ENCODE measurements around the gene THUMPD1. TPM values are rescaled to one million over a fixed set of nuclear protein-coding genes. Genes with fewer than 3 reads are reported as not detected.
A peak's percentile ranks its signal among the peaks of the same experiment; 100 is the strongest.
"Not testable (repeated sequence)": the region's sequence is repeated elsewhere in the genome, so short reads cannot be mapped to it uniquely, and the experiment has no call there.

The THUMPD1 gene, protein sequence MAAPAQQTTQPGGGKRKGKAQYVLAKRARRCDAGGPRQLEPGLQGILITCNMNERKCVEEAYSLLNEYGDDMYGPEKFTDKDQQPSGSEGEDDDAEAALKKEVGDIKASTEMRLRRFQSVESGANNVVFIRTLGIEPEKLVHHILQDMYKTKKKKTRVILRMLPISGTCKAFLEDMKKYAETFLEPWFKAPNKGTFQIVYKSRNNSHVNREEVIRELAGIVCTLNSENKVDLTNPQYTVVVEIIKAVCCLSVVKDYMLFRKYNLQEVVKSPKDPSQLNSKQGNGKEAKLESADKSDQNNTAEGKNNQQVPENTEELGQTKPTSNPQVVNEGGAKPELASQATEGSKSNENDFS
- total RNA-seq: 10 to 100 TPM; 28.7 to 42.8 TPM

DNA sequence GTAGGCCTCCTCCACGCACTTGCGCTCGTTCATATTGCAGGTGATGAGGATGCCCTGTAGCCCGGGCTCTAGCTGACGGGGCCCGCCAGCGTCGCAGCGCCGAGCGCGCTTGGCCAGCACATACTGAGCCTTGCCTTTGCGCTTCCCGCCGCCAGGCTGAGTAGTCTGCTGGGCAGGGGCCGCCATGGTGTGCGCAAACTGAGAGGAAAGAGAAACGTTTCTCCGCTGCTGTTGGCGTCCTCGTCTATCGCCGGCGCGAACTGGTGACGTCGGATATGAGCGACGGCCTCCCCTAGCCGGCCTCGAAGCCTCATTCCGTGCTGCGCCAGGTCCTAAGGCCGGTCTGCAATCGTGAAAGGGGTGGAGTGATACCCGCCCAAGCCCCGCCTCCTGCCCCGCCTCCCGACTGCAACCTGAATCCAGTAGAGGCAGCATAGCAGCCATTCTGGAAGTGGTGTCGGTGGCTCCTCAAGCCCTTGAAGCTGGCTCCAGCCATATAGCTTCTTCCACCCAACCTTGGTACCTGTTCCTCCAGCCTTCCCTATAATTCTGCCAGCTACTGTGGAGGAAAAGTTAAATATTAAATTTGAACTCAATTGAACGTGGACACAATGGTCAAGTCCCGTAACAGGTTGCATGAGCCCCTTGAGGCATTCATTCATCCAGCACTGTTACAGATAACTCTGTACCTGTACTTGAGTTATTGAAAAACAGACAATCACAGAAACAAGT lies at the start of gene THUMPD1:
THUMPD1 (minus strand) TSS at position 265 of the 732 bp plus-strand sequence; CDS start at position 186, 79 bp downstream.
- H3K27ac Mint-ChIP-seq: peak within 1 kb of the TSS; percentile 95
- no peaks in the 10 kb centered on the region for H3K9me3 Mint-ChIP-seq
- H3K4me3 Mint-ChIP-seq: peak within 1 kb of the TSS; percentile 95
- ATAC-seq (replicated peaks): peak; percentile 96
- peaks cover 35% of the 10 kb centered on the region for H3K36me3 Mint-ChIP-seq (ENCODE audit: low read depth)
- no peaks in the 10 kb centered on the region for H3K27me3 Mint-ChIP-seq
- peaks cover 16% of the 10 kb centered on the region for H3K4me1 Mint-ChIP-seq

DNA sequence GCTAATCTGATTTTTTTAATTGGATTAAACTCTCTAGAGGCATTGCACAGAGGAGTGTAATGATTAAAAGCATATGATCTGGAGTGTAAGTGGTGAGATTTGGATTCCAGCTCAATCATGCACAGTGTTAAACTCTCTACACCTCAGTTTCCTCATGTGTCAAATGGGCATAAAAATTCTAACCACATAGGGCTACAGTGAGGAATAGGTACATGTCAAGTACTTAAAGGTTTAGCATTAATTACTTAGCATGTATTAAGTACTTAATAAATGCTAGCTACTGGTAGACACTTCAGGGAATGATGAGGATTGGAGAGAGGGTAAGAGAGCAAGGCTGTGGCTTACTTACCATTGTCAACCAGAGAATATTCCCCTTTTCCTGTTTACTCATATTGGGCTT lies 47.5 kb upstream of the THUMPD1 start:
- no peak for ATAC-seq (replicated peaks)
- no peaks in the 10 kb centered on the region for H3K36me3 Mint-ChIP-seq (ENCODE audit: low read depth)
- no peaks in the 10 kb centered on the region for H3K9me3 Mint-ChIP-seq
- no peaks in the 10 kb centered on the region for H3K27me3 Mint-ChIP-seq
- no peaks in the 10 kb centered on the region for H3K4me1 Mint-ChIP-seq
- H3K4me3 Mint-ChIP-seq: no peak overlapping the region
- no peak overlapping the region for H3K27ac Mint-ChIP-seq

DNA sequence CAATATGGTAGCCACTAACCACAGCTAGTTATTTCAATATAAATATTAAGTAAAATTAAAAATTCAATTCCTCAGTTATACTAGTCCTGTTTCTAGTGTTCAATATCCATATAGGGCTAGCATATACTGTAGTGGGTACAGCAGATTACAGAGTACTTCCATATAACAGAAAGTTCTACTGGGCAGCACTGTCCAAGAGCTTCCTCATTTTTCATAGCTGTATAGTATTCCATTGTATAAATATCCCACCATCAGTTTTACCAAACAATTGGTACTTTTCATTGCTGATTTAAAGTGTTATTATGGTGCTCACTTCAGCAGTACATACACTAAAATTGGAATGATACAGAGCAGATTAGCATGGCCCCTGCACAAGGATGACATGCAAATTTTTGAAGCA lies 42.6 kb upstream of the THUMPD1 start:
- Mint-ChIP-seq H3K9me3 (no peaks in the 10 kb centered on the region), H3K27me3 (no peaks in the 10 kb centered on the region), H3K36me3 (ENCODE audit: low read depth) (peaks cover 14% of the 10 kb centered on the region), H3K4me3 (no peak overlapping the region), H3K27ac (no peak overlapping the region), H3K4me1 (no peaks in the 10 kb centered on the region)
- no peak for ATAC-seq (replicated peaks)

DNA sequence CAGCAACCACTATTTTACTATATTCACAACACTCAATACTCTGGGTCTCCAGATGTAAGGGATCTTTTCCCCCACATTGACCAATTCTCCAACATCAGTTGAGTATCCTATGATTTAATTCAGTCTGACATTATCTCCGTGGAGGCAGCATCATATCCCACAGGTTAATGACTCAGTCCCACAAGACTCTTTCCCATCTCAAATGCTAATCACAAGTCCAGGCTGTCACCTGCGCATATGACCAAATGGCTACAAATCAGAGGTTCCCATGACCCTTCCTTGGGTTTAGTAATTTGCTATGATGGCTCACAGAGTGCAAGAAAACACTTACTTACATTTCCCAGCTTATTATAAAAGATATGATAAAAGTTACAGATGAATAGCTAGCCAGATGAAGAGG lies 40.9 kb upstream of the THUMPD1 start:
- ATAC-seq (replicated peaks): no peak
- peaks cover 14% of the 10 kb centered on the region for H3K36me3 Mint-ChIP-seq (ENCODE audit: low read depth)

DNA sequence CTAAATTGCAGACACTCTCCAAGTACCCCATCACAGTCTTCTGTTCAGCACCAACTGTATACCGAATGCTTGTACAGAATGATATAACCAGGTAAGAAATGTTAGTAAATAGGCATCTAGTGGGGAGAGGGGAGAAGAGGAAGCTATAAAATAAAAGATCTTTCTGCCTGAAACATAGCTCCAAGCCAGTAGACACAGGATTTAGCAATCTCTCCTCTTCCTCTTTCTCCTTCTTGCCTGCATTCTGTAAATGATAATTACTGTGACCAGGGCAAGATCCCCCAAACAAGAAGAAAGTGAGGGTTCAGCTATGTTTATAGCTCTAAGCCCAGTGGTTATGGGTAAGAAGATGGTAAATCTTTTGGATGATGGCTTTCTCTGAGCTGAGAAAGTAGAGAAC lies 40.1 kb upstream of the THUMPD1 start:
- Mint-ChIP-seq H3K36me3 (ENCODE audit: low read depth) (peaks cover 14% of the 10 kb centered on the region), H3K27me3 (no peaks in the 10 kb centered on the region), H3K9me3 (no peaks in the 10 kb centered on the region), H3K4me3 (no peak overlapping the region), H3K4me1 (no peaks in the 10 kb centered on the region), H3K27ac (no peak overlapping the region)
- ATAC-seq (replicated peaks): no peak

More for the DNA sequence above, 40.9 kb upstream of the THUMPD1 start:
- H3K27ac Mint-ChIP-seq: no peak overlapping the region
- no peaks in the 10 kb centered on the region for H3K27me3 Mint-ChIP-seq
- H3K4me1 Mint-ChIP-seq: no peaks in the 10 kb centered on the region
- no peak overlapping the region for H3K4me3 Mint-ChIP-seq
- no peaks in the 10 kb centered on the region for H3K9me3 Mint-ChIP-seq

DNA sequence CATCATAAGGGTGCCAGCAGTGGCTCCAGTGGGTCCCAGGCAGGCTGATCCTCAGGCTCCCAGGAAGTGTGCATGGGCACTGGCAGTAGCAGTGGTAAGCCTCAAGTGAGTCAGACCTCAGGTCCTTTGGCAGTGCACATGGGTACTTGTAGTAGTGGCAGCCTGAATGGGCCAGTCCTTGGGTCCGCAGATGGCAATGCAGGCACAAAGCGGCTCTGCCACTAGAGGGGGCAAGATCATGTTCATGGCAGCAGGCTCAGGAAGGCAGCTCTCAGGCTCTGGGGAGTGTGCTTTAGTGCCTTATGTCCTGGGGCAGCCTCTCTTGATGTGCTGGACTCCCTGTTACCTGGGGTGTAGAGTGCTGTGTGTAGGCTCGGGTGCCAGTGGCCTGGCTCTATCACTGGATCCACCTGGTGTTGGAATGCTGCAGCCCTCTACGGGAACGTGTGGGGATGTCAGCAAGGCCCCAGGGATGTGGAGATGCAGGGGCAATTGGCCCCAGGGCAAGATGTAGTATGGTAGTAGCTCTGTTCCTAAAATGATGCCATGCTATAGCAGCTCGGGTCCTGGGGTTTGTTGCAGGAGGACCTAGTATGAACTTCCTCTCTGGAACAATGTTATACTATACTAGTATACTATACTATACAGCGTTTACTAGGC lies 33.2 kb upstream of the THUMPD1 start:
- ATAC-seq (replicated peaks): peak; percentile 75
- H3K27me3 Mint-ChIP-seq: no peaks in the 10 kb centered on the region
- H3K36me3 Mint-ChIP-seq (ENCODE audit: low read depth): no peaks in the 10 kb centered on the region
- no peaks in the 10 kb centered on the region for H3K4me1 Mint-ChIP-seq
- H3K4me3 Mint-ChIP-seq: no peak overlapping the region
- H3K27ac Mint-ChIP-seq: no peak overlapping the region
- no peaks in the 10 kb centered on the region for H3K9me3 Mint-ChIP-seq

DNA sequence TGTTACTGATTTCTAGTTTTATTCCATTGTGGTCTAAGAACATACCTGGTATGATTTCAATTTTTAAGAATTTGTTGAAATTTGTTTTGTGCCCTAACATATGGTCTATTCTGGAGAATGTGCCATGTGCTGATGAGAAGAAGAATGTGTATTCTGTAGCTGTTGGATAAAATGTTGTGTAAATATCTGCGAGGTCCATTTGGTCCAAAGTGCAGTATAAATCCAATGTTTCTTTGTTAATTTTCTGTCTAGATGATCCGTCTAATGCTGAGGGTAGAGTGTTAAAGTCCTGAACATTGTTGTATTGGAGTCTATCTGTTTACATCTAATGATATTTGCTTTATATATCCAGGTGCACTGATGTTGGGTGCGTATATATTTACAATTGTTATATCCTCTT lies 32.1 kb upstream of the THUMPD1 start:
- no peaks in the 10 kb centered on the region for H3K27me3 Mint-ChIP-seq
- no peak for ATAC-seq (replicated peaks)
- H3K4me1 Mint-ChIP-seq: no peaks in the 10 kb centered on the region
- no peaks in the 10 kb centered on the region for H3K9me3 Mint-ChIP-seq
- H3K4me3 Mint-ChIP-seq: no peak overlapping the region
- no peak overlapping the region for H3K27ac Mint-ChIP-seq
- H3K36me3 Mint-ChIP-seq (ENCODE audit: low read depth): no peaks in the 10 kb centered on the region

DNA sequence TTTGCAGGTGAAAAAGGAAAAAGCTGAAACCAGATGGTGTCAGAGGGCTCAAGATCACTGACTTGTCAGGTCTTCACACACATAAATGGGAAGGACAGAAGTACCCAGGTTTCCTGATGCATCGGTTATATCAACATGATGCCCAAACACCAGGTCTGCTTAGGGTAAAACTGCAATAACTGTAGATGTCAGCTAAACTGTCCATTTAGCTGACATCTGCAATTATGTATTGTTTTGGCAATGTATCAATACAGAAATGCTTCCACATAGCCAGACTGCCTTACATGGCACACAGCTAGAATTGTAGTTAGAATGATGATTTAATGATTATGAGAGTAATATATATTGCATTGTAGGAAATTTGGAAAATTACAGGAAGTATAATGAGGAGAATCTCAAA lies 27.2 kb upstream of the THUMPD1 start:
- H3K4me3 Mint-ChIP-seq: no peak overlapping the region
- H3K4me1 Mint-ChIP-seq: no peaks in the 10 kb centered on the region
- H3K27ac Mint-ChIP-seq: no peak overlapping the region
- no peaks in the 10 kb centered on the region for H3K9me3 Mint-ChIP-seq
- H3K36me3 Mint-ChIP-seq (ENCODE audit: low read depth): no peaks in the 10 kb centered on the region
- ATAC-seq (replicated peaks): no peak
- H3K27me3 Mint-ChIP-seq: no peaks in the 10 kb centered on the region

DNA sequence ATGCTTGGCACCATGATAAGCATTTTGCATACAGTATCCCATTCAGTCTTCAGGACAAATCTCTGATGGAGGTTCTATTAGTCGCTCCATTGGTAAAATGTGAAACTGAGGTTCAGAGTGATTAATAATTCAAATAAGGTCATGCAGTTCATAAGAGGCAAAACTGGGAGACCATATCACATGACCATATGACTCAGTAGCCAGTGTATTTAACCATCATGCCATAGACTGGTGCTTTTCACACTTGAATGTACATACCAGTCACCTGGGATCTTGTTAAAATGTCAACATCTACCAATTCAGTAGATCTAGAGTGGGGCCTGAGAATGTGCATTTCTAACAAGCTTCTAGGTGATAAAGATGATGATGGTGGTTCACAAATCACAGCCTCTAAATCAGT lies 26.5 kb upstream of the THUMPD1 start:
- Mint-ChIP-seq H3K9me3 (no peaks in the 10 kb centered on the region), H3K27me3 (no peaks in the 10 kb centered on the region), H3K4me3 (no peak overlapping the region), H3K36me3 (ENCODE audit: low read depth) (no peaks in the 10 kb centered on the region), H3K27ac (no peak overlapping the region), H3K4me1 (no peaks in the 10 kb centered on the region)
- no peak for ATAC-seq (replicated peaks)

DNA sequence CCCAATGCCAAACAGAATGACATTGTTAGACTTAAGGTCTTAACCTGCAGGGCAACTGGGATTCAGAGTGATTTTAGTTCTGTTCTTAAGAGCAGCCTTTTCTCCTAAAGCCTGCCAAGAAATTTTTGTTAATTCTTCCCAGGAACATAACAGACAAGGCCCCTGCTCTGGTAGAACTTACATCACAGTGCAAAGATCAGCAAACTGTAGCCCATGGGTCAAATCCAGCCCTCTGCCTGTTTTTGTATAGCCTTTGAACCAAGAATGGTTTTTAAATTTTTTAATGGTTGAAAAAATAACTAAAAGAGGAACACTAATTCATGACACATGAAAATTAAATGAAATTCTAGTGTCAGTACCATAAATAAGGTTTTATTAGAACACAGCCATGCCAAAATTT lies 26.0 kb upstream of the THUMPD1 start:
- H3K27ac Mint-ChIP-seq: no peak overlapping the region
- H3K4me1 Mint-ChIP-seq: no peaks in the 10 kb centered on the region
- H3K36me3 Mint-ChIP-seq (ENCODE audit: low read depth): no peaks in the 10 kb centered on the region
- H3K27me3 Mint-ChIP-seq: no peaks in the 10 kb centered on the region
- H3K4me3 Mint-ChIP-seq: no peak overlapping the region
- no peaks in the 10 kb centered on the region for H3K9me3 Mint-ChIP-seq
- ATAC-seq (replicated peaks): no peak

DNA sequence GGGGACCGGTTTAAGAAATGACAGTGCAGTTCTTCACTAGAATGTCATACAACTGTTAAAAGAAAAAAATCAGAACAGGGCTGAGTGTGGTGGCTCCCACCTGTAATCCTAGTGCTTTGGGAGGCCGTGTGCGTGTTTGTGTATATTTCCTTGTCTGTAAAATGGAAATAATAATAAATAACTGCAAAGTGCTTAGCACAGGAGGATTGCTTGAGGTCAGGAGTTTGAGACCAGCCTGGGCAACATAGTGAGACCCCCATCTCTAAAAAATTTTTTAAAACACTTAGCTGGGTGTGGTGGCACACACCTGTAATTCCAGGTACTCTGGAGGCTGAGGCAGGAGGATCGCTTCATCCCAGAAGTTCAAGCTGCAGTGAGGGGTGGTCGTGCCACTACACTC lies 24.7 kb upstream of the THUMPD1 start:
- H3K27me3 Mint-ChIP-seq: no peaks in the 10 kb centered on the region
- H3K9me3 Mint-ChIP-seq: no peaks in the 10 kb centered on the region
- no peak overlapping the region for H3K4me3 Mint-ChIP-seq
- H3K36me3 Mint-ChIP-seq (ENCODE audit: low read depth): no peaks in the 10 kb centered on the region
- no peak for ATAC-seq (replicated peaks)
- no peaks in the 10 kb centered on the region for H3K4me1 Mint-ChIP-seq
- H3K27ac Mint-ChIP-seq: no peak overlapping the region

DNA sequence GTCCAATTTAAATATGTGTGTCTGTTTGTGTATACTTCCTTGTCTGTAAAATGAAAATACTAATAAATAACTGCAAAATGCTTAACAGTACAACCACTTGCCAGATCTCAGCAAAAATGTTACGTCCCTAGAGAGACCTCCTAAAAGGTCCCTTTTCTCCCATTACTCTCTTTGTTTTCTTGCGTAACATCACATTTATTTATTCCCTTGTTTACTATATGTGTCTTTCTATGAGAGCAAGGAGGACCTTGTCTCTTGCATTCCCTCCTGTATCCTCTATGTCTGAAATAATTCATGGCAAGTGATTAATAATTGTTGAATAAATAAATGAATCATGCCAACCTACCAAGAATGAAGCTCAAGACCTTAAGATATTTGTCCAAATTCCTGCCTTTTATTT lies 24.1 kb upstream of the THUMPD1 start:
- no peaks in the 10 kb centered on the region for H3K36me3 Mint-ChIP-seq (ENCODE audit: low read depth)
- ATAC-seq (replicated peaks): no peak
- H3K4me3 Mint-ChIP-seq: no peak overlapping the region
- no peak overlapping the region for H3K27ac Mint-ChIP-seq
- no peaks in the 10 kb centered on the region for H3K27me3 Mint-ChIP-seq
- H3K4me1 Mint-ChIP-seq: no peaks in the 10 kb centered on the region
- no peaks in the 10 kb centered on the region for H3K9me3 Mint-ChIP-seq

DNA sequence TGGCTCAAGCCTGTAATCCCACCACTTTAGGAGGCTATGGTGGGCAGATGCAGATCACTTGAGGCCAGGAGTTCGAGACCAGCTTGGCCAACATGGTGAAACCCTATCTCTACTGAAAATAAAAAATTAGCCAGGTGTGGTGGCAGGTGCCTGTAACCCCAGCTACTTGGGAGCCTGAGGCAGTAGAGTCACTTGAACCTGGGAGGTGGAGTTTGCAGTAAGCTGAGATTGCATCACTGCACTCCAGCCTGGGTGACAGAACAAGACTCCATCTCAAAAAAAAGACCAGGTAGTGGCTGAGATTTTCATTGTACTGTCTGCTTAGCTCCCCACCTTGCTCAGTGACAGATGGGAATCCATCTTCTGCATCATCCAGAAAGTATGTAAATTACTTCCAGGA lies 22.8 kb upstream of the THUMPD1 start:
- not testable (repeated sequence) for H3K27me3 Mint-ChIP-seq; H3K27ac Mint-ChIP-seq; H3K9me3 Mint-ChIP-seq; H3K4me1 Mint-ChIP-seq; H3K36me3 Mint-ChIP-seq (ENCODE audit: low read depth); ATAC-seq (replicated peaks)
- peak overlapping the region; percentile 80 for H3K4me3 Mint-ChIP-seq

DNA sequence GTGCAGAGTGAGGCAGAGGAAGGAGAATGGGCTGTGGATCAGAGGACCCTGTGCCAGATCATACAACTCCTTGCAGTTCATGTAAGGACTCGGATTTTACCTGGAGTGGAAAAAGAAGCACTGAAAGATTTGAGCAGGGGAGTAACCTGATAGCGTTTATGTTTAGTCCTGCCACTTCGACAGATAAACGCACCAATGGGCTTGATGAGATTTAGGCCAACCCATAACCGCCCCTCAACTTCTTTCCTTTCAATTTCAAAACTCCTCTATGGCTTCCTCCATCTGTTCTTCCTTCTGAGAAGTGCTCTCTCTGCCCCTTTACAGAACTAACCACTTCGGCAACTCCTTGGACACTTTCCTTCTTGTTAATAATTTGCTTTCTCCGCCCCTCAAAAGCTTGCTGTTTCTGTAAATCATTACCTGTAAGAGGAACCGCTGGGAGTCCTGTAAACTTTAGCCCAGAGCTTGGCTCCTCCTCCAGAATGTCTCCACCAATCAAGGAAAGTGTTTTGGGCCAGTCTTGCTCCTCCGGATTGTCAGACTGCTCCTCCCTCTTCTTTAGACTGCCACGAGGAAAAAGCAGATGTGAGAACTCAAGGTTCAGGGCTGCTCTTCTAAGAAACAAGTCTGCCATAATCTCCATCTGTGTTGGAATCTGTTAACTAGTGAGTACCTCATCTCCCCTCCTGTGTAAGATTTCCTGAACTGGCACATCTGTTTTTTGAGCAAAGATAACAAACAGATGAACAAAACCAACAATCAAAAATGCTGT lies 22.0 kb upstream of the THUMPD1 start, which contains the start of gene ACSM3:
ACSM3 (plus strand) TSS at position 554 of the 772 bp plus-strand sequence. CDS start 6,021 bp downstream, outside the sequence.
- Mint-ChIP-seq H3K4me3 (peak within 1 kb of the TSS; percentile 80), H3K4me1 (no peaks in the 10 kb centered on the region)

More for the DNA sequence above, 22.0 kb upstream of the THUMPD1 start, which contains the start of gene ACSM3:
- Mint-ChIP-seq H3K36me3 (ENCODE audit: low read depth) (no peaks in the 10 kb centered on the region), H3K27ac (peak within 1 kb of the TSS; percentile 76), H3K27me3 (no peaks in the 10 kb centered on the region), H3K9me3 (no peaks in the 10 kb centered on the region)
- ATAC-seq (replicated peaks): peak; percentile 100
